Fibroblast of pulmonary artery (primary cell): ENCODE measurements around the gene COL6A2.
"Not testable (repeated sequence)": the region's sequence is repeated elsewhere in the genome, so short reads cannot be mapped to it uniquely, and the experiment has no call there.

Experiments
- DNase-seq: peaks from one replicate; pipeline ENCODE4 v3.0.0-alpha.2; 2010; ENCODE audit warnings: low read depth
- H3K4me3 ChIP-seq: replicated peaks from 2 replicates; pipeline ENCODE4 v1.5.1; 2011; ENCODE audit warnings: low read depth, mild to moderate bottlenecking, control low read depth, low read length, moderate library complexity
- TF ChIP-seq, protein P1 (sequence below): IDR thresholded peaks from 2 replicates; pipeline ENCODE4 v1.5.1; 2011; ENCODE audit warnings: mild to moderate bottlenecking, control low read depth, low read length, inconsistent platforms; ENCODE audit errors: missing control alignments

Gene COL6A2

DNA sequence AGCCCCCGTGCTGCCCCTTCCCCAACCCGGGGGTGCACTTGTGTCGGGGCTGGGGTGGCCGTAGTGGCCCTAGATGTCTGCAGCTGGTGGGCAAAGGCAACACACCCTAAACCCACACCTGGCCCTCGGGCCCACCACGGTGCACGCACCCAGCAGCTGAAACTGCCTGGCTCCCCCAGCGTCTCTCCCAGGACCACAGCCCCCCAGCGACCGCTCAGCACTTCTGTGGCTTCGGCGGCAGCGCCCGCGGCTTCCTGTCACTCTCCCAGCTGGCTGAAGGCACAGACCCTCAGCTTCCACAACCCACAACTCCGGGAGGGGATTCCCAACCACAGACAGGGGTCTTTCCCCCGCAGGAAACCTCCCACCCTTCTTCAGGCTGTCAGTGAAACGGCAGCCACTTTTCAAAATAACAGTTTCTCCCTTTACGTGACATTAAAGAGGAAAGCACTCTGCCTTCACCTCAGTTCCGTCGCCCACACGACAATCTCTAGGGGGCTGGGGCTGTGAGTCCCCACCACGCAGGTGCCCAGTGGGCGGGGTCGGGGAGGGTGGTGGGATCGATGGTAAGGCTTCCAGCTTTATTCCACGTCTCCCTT is 40.7 kb upstream of the COL6A2 start:
- TF ChIP-seq, protein P1, sequence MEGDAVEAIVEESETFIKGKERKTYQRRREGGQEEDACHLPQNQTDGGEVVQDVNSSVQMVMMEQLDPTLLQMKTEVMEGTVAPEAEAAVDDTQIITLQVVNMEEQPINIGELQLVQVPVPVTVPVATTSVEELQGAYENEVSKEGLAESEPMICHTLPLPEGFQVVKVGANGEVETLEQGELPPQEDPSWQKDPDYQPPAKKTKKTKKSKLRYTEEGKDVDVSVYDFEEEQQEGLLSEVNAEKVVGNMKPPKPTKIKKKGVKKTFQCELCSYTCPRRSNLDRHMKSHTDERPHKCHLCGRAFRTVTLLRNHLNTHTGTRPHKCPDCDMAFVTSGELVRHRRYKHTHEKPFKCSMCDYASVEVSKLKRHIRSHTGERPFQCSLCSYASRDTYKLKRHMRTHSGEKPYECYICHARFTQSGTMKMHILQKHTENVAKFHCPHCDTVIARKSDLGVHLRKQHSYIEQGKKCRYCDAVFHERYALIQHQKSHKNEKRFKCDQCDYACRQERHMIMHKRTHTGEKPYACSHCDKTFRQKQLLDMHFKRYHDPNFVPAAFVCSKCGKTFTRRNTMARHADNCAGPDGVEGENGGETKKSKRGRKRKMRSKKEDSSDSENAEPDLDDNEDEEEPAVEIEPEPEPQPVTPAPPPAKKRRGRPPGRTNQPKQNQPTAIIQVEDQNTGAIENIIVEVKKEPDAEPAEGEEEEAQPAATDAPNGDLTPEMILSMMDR: no peak
- no peak overlapping the region for H3K4me3 ChIP-seq
- DNase-seq: no peak

DNA sequence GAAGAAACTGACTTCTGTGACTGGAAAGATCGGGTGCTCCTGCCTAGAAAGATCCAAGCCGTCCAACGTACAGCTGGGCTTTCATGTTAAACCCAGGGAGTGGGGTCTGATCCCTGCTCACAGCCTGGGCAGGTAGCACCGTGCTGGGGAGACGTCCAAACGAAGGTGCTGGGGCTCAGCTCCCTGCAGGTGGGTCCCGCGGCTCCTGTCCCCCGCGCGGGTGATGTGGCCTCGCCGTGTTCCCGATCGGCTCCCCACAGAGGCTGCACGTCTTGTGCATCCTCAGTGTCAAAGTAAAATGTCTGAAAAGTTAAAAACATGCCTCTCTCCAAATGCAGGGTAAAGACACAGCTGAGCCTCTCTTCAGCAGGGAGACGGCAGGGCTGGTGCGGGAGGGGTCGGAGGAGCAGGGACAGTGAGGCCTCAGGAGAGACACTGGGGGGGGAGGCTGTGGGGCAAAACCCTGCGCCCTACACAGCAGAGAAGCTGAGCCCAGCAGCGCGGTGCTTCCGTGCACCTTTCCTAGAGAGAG is 40.1 kb upstream of the COL6A2 start:
- TF ChIP-seq, protein P1: no peak
- DNase-seq: no peak
- H3K4me3 ChIP-seq: no peak overlapping the region

DNA sequence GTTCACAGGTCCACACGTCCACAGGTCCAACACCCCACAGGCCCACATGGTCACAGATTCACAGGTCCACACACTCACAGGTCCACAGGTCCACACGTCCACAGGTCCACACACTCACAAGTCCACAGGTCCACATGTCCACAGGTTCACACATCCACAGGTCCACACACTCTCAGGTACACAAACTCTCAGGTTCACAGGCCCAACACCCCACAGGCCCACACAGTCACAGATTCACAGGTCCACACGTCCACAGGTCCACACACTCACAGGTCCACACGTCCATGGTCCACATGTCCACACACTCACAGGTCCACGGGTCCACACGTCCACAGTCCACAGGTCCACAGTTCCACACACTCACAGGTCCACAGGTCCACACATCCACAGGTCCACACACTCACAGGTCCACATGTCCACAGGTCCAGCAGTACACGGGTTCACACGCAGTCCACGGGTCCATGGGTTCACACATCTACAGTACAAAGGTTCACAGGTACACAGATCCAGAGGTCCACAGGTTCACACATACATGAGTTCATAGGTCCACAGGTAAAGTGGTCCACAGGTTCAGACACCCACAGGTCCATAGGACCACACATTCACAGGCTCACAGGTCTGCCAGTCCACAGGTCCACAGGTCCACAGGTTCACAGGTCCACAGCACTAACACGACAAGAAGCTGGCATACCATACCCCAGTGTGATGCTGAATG is 39.3 kb upstream of the COL6A2 start:
- no peak overlapping the region for H3K4me3 ChIP-seq
- no peak for DNase-seq
- TF ChIP-seq, protein P1: no peak

DNA sequence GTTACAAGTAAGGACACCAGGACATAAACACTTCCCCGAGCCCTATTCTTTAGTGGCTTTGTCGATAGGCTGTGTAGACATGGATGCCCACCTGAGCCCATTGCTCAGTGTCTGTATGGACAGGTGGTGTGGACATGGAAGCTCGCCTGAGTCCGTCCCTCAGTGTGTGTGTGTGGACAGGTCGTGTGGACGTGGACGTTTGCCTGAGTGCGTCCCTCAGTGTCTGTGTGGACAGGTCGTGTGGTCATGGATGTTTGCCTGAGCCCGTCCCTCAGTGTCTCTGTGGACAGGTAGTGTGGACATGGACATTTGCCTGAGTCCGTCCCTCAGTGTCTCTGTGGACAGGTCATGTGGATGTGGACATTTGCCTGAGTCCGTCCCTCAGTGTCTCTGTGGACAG is 38.7 kb upstream of the COL6A2 start:
- DNase-seq: no peak
- no peak overlapping the region for H3K4me3 ChIP-seq
- TF ChIP-seq, protein P1: no peak

DNA sequence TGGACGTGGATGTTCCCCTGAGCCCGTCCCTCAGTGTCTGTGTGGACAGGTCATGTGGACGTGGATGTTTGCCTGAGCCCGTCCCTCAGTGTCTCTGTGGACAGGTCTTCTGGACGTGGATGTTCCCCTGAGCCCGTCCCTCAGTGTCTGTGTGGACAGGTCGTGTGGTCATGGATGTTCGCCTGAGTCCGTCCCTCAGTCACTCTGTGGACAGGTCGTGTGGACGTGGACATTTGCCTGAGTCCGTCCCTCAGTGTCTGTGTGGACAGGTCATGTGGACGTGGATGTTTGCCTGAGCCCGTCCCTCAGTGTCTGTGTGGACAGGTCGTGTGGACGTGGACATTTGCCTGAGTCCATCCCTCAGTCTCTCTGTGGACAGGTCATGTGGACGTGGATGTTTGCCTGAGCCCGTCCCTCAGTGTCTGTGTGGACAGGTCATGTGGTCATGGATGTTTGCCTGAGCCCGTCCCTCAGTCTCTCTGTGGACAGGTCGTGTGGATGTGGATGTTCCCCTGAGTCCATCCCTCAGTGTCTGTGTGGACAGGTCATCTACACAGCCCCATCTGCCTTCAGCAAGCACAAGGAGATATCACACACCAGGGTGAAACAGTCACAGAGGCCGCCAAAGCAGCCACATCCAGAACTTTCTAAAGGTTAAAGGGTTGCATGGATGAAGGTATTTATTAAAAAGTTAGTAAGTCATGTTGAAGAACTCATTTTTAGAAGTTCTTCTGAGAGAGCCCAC is 38.0 kb upstream of the COL6A2 start:
- not testable (repeated sequence) for H3K4me3 ChIP-seq

DNA sequence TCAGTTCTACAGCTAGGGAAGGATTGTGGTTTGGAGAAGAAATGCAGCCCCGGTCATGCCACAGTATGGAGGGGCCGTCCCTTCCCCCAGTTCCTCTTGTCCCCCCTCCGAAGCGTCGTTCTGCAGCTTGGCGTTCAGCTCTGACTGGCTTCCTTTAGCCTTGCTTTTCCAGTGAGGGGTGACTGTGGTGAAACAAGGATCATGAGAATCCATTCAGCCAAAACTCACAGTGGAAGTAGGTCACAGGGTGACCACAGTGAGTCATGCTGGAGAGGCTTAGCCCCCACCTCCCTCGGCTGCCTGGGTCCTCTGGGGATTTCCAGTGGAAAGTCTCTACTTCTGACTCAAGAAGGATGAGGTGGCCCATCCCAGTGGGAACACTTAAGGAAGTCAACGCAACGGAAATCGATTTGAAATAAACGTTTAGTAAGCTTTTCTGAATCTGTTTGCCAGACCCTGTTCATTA is 37.3 kb upstream of the COL6A2 start:
- TF ChIP-seq, protein P1: no peak
- H3K4me3 ChIP-seq: no peak overlapping the region
- DNase-seq: peak; percentile 98

More for the DNA sequence above, 38.0 kb upstream of the COL6A2 start:
- DNase-seq: not testable (repeated sequence)

DNA sequence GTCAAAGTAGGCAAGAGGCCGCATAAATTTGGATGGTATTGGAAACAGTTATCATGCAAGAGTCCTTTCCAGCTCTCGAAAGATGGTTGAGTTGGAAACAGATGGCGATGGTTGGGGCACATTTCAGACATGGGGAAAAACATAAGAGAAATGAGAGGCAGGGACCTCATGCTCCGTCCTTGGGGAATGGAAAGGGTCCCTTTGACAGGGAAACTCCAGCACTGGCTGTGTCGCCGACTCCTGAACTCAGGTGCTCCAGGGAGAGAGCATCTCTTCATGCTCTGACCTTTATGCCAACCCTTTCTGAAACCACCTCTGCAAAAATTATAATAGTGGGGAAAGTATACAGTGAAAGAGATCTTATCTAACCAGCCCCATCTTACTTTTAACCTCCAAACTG is 36.8 kb upstream of the COL6A2 start:
- no peak overlapping the region for H3K4me3 ChIP-seq
- DNase-seq: no peak
- TF ChIP-seq, protein P1: no peak
